SK-N-MC (cell line): Measurements from ENCODE around the gene E2F3.
"Not testable (repeated sequence)": the region's sequence is repeated elsewhere in the genome, so short reads cannot be mapped to it uniquely, and the experiment has no call there.

Source experiments
- DNase-seq: peaks from one replicate; pipeline ENCODE4 v3.0.0-alpha.2; 2011; ENCODE audit warnings: low read depth, low spot score
- H3K27ac ChIP-seq: fragments of 200-600 bp; sonication (generic); 2 replicates; pipeline ENCODE4 v1.5.1; 2016; ENCODE audit warnings: mixed run types
- H3K36me3 ChIP-seq: fragments of 200-600 bp; sonication (generic); 2 replicates; pipeline ENCODE4 v1.6.1; 2017; ENCODE audit warnings: antibody characterized with exemption, low read length, mixed read lengths; ENCODE audit not compliant: insufficient read depth
- H3K4me3 ChIP-seq: fragments of 200-600 bp; sonication (generic); 2 replicates; pipeline ENCODE4 v1.5.1; 2016
- H3K9ac ChIP-seq: fragments of 200-600 bp; sonication (generic); 2 replicates; pipeline ENCODE4 v1.8.0; 2017; ENCODE audit warnings: mixed run types, mixed read lengths; ENCODE audit not compliant: insufficient read length
- H3K9me3 ChIP-seq: fragments of 200-600 bp; sonication (generic); 2 replicates; pipeline ENCODE4 v1.6.1; 2017; ENCODE audit warnings: low read depth, mild to moderate bottlenecking, antibody characterized with exemption, low read length, moderate library complexity, mixed read lengths
- EZH2 ChIP-seq: fragments of 200-600 bp; sonication (generic); IDR thresholded peaks from one replicate; pipeline ENCODE4 v1.6.1; 2017; ENCODE audit warnings: antibody characterized with exemption
- FOXP2 ChIP-seq: optimal IDR thresholded peaks from 2 replicates; pipeline ENCODE3; 2011; ENCODE audit warnings: mild to moderate bottlenecking, moderate library complexity; ENCODE audit not compliant: insufficient read depth; ENCODE audit errors: extremely low read length, control extremely low read depth
- POLR2AphosphoS5 ChIP-seq: IDR thresholded peaks from 2 replicates; pipeline ENCODE4 v1.6.1; 2012; ENCODE audit warnings: mild to moderate bottlenecking, low read depth, low read length, borderline replicate concordance

The E2F3 gene

GRCh38 chr6:20498041-20498385, 96.3 kb downstream of the E2F3 start:
- H3K4me3 ChIP-seq = no peak overlapping the region
- DNase-seq = no peak
- H3K9ac ChIP-seq = no peak overlapping the region
- no peak for TF ChIP-seq EZH2
- no peak for TF ChIP-seq FOXP2
- no peak for TF ChIP-seq POLR2AphosphoS5
- H3K27ac ChIP-seq = no peak overlapping the region
- 0 out of 2 replicates have a peak, but pooled peaks cover under 1% of the 10 kb centered on the region for H3K36me3 ChIP-seq
- no peaks in the 10 kb centered on the region for H3K9me3 ChIP-seq

GRCh38 chr6:20509212-20509611, 107.5 kb downstream of the E2F3 start:
- DNase-seq = no peak
- Histone ChIP-seq H3K9ac (no peak overlapping the region), H3K27ac (no peak overlapping the region), H3K4me3 (no peak overlapping the region), H3K9me3 (no peaks in the 10 kb centered on the region), H3K36me3 (no peaks in the 10 kb centered on the region)
- TF ChIP-seq FOXP2 = no peak
- no peak for TF ChIP-seq POLR2AphosphoS5
- no peak for TF ChIP-seq EZH2

GRCh38 chr6:20511852-20512251, 110.2 kb downstream of the E2F3 start:
- no peak for TF ChIP-seq FOXP2
- TF ChIP-seq POLR2AphosphoS5 = no peak
- TF ChIP-seq EZH2 = no peak
- H3K27ac ChIP-seq = no peak overlapping the region
- no peak for DNase-seq
- H3K9me3 ChIP-seq = no peaks in the 10 kb centered on the region
- no peak overlapping the region for H3K4me3 ChIP-seq
- no peak overlapping the region for H3K9ac ChIP-seq
- no peaks in the 10 kb centered on the region for H3K36me3 ChIP-seq

- not testable (repeated sequence) for H3K4me3 ChIP-seq, H3K27ac ChIP-seq, DNase-seq, H3K9ac ChIP-seq, H3K9me3 ChIP-seq, H3K36me3 ChIP-seq
Measured at GRCh38 chr6:20525208-20525607, 123.5 kb downstream of the E2F3 start.

- not testable (repeated sequence) for H3K9me3 ChIP-seq, H3K36me3 ChIP-seq, H3K27ac ChIP-seq, H3K9ac ChIP-seq
- DNase-seq = peak; percentile 35
- peak overlapping the region; percentile 63; the same call in 1 of the 2 replicates for H3K4me3 ChIP-seq
Measured at GRCh38 chr6:20529086-20529448, 127.4 kb downstream of the E2F3 start.

GRCh38 chr6:20532881-20533280, 131.2 kb downstream of the E2F3 start:
- H3K27ac ChIP-seq = no peak overlapping the region
- H3K36me3 ChIP-seq = peaks cover 8% of the 10 kb centered on the region
- no peak overlapping the region for H3K4me3 ChIP-seq
- no peak for DNase-seq
- TF ChIP-seq POLR2AphosphoS5 (no peak), EZH2 (no peak), FOXP2 (no peak)
- no peaks in the 10 kb centered on the region for H3K9me3 ChIP-seq
- H3K9ac ChIP-seq = no peak overlapping the region

GRCh38 chr6:20533746-20534294, 132.1 kb downstream of the E2F3 start:
- Histone ChIP-seq H3K9me3 (no peaks in the 10 kb centered on the region), H3K4me3 (peak overlapping the region; percentile 90), H3K36me3 (peaks cover 12% of the 10 kb centered on the region), H3K27ac (peak overlapping the region; percentile 77), H3K9ac (peak overlapping the region; percentile 92)
- no peak for DNase-seq
- no peak for TF ChIP-seq EZH2
- TF ChIP-seq POLR2AphosphoS5 = no peak
- no peak for TF ChIP-seq FOXP2

- Histone ChIP-seq H3K9me3 (no peaks in the 10 kb centered on the region), H3K27ac (peak within 1 kb of the TSS; percentile 77), H3K9ac (peak within 1 kb of the TSS; percentile 92), H3K4me3 (peak within 1 kb of the TSS; percentile 90), H3K36me3 (peaks cover 15% of the 10 kb centered on the region)
- TF ChIP-seq POLR2AphosphoS5 (peak; percentile 94), FOXP2 (no peak), EZH2 (no peak)
- peak; percentile 87 for DNase-seq
Measured at GRCh38 chr6:20534295-20535262, 132.9 kb downstream of the E2F3 start, which contains the start of gene CDKAL1. Gene CDKAL1, plus strand, starts transcription at chr6:20534457. Its CDS starts 11,894 bp downstream, at chr6:20546351.
